Ureter (tissue), 1 donor: ENCODE measurements around the gene SMIM13. TPM values are rescaled to one million over a fixed set of nuclear protein-coding genes. Genes with fewer than 3 reads are reported as not detected.

Experiments
- total RNA-seq: library from RNA; stranded (reverse); gene quantifications from one replicate; pipeline ENCODE4 v1.2.4, GENCODE V29; 2023
- donor health status: DM: yes; HTN: yes; CAD: no.

SMIM13 gene
- total RNA-seq, 1 donor from 2014 or later, result 6.7 TPM

Other genes starting within 250 kb of the SMIM13 start
- not detected for gene GCM2, start 211.8 kb upstream of the SMIM13 start, total RNA-seq
- gene SYCP2L, start 206.8 kb upstream of the SMIM13 start, total RNA-seq, result 0.26 TPM
- gene ELOVL2, start 49.5 kb upstream of the SMIM13 start, total RNA-seq, result 0.31 TPM
- 0.18 TPM for gene ERVFRD-1, start 17.9 kb downstream of the SMIM13 start, total RNA-seq
- 65.8 TPM for gene NEDD9, start 138.8 kb downstream of the SMIM13 start, total RNA-seq